ENCODE measurements around the gene APEH.
"Not testable (repeated sequence)": the region's sequence is repeated elsewhere in the genome, so short reads cannot be mapped to it uniquely, and the experiment has no call there.

GRCh38 chr3:49685103-49685502 is 11.0 kb downstream of the APEH start:
- TF ChIP-seq CTCF (IDR thresholded peaks at IDR 0.05; ENCODE audit: insufficient read depth, low read depth, low read length); EZH2 (IDR thresholded peaks at IDR 0.05; ENCODE audit: insufficient read depth, low read length): not testable (repeated sequence)

Data from astrocyte (in vitro differentiated cells and primary cell).